HL-60 (cell line): ENCODE measurements around the gene ZNF121.

Experiments
- CTCF ChIP-seq: IDR thresholded peaks from one replicate; pipeline ENCODE4 v1.5.1; 2011; ENCODE audit warnings: low read length, control low read depth, inconsistent platforms; ENCODE audit not compliant: insufficient read depth
- REST ChIP-seq: IDR thresholded peaks from 2 replicates; pipeline ENCODE4 v1.6.1; 2012; ENCODE audit warnings: low read depth; ENCODE audit not compliant: insufficient replicate concordance

GRCh38 chr19:9610484-9611113, 26.3 kb upstream of the ZNF121 start:
- TF ChIP-seq CTCF (no peak), REST (no peak)
